ENCODE results near the gene C1QTNF1. TPM values are rescaled to one million over a fixed set of nuclear protein-coding genes. Genes with fewer than 3 reads are reported as not detected.

C1QTNF1 gene
- total and polyA plus RNA-seq, 2 donors (not counting 3 experiments of a cell fraction or from before 2014, with no cell fraction given): 2.5 to 4.0 TPM

GRCh38 chr17:79081571-79082276 lies 57.8 kb downstream of the C1QTNF1 start:
- intact Hi-C loops (cut with micrococcal nuclease): loop anchor here (1.0 to 10.0 kb wide), 4 partner anchors 16 to 83 kb away; no protein-coding TSS in a partner anchor
- no peaks in the 10 kb centered on the region for H3K27me3 ChIP-seq (ENCODE audit: control insufficient read depth in 2 of 2, insufficient read depth in 2 of 2, low read length in 2 of 2)
- TF ChIP-seq GATA2 (IDR thresholded peaks at IDR 0.05; ENCODE audit: insufficient read depth, insufficient read length, low read depth, low read length): no peak
- no peak for TF ChIP-seq FOS (IDR thresholded peaks at IDR 0.05; ENCODE audit: borderline replicate concordance, insufficient read depth, low read length)
- no peak for TF ChIP-seq POLR2AphosphoS5 (IDR thresholded peaks at IDR 0.05; ENCODE audit: insufficient read depth, low read depth, low read length)
- TF ChIP-seq POLR2A (IDR thresholded peaks at IDR 0.05; ENCODE audit: low read depth, low read length): no peak
- no peak for TF ChIP-seq JUN (IDR thresholded peaks at IDR 0.05; ENCODE audit: borderline replicate concordance, insufficient read depth, insufficient read length, low read depth)
- no peak for TF ChIP-seq CTCF (IDR thresholded peaks at IDR 0.05; ENCODE audit: extremely low read depth in 1 of 2, insufficient read depth in 1 of 2, low read depth in 1 of 2, low read length in 2 of 2)
- no peak for TF ChIP-seq EZH2 (IDR thresholded peaks at IDR 0.05; ENCODE audit: borderline replicate concordance, low read depth, low read length, severe bottlenecking)
- no peak for TF ChIP-seq MAX (IDR thresholded peaks at IDR 0.05; ENCODE audit: insufficient read depth, insufficient read length)
- TF ChIP-seq MYC (IDR thresholded peaks at IDR 0.05; ENCODE audit: low read depth, low read length): no peak
- H3K27ac ChIP-seq (ENCODE audit: insufficient read depth, low read depth, low read length): no peak overlapping the region
- BruUV-seq (replicated peaks): no TSS peak
- CTCF ChIA-PET: interaction anchor here (0.6 to 14.1 kb wide), 11 partner anchors 7 to 310 kb away, joined by 3 to 428 read pairs (median 5); partner anchors contain the start of gene ENGASE
- dilution Hi-C loops (cut with MboI; ENCODE audit: extremely low pct_ligation_motif_present, low sequenced_read_pairs): no loop called here
- POLR2A ChIA-PET: no interaction called here
- no peaks in the 10 kb centered on the region for H4K20me1 ChIP-seq (replicated peaks; ENCODE audit: control insufficient read depth, extremely low read depth, insufficient read depth, low read length)
- H3K4me3 ChIP-seq (replicated peaks in 1 of 3; ENCODE audit: insufficient read depth in 1 of 3, low read depth in 1 of 3, low read length in 3 of 3): no peak overlapping the region
- FAIRE-seq: no peak
- H3K79me2 ChIP-seq (ENCODE audit: control insufficient read depth, insufficient read depth, low read length): no peaks in the 10 kb centered on the region
- no peak overlapping the region for H3K4me2 ChIP-seq (ENCODE audit: insufficient read depth, low read length)
- no peak overlapping the region for H3K9ac ChIP-seq (replicated peaks; ENCODE audit: extremely low read depth, insufficient read depth, low read length)
- no peaks in the 10 kb centered on the region for H3K9me1 ChIP-seq (replicated peaks; ENCODE audit: control insufficient read depth, extremely low read depth, insufficient read depth, low read length)
- DNase-seq (ENCODE audit: low read depth, low spot score): no peak
- peaks cover 0 to 18% of the 10 kb centered on the region in 2 experiments for H3K36me3 ChIP-seq (ENCODE audit: control insufficient read depth in 2 of 2, extremely low read depth in 1 of 2, insufficient read depth in 2 of 2, low read length in 2 of 2)
- H3K4me1 ChIP-seq (ENCODE audit: control insufficient read depth, extremely low read depth, insufficient read depth, low read length): no peaks in the 10 kb centered on the region
- H2AFZ ChIP-seq (ENCODE audit: low read depth, low read length): no peak overlapping the region
- H3K9me3 ChIP-seq (replicated peaks; ENCODE audit: control insufficient read depth, insufficient read depth, low read length): no peaks in the 10 kb centered on the region
